ENCODE results near the gene LTB4R2. TPM values are rescaled to one million over a fixed set of nuclear protein-coding genes. Genes with fewer than 3 reads are reported as not detected.

Gene LTB4R2
- total and polyA plus RNA-seq, 2 donors (not counting 1 experiment from before 2014, with no cell fraction given) = 10.7 to 11.7 TPM

GRCh38 chr14:24315807-24316596 lies 6.1 kb downstream of the LTB4R2 start:
- no peak overlapping the region for H3K27ac ChIP-seq (ENCODE audit: low read length in 2 of 2)
- H3K9ac ChIP-seq (ENCODE audit: low read length) = no peak overlapping the region
- ChIA-PET CTCF (no interaction called here), POLR2A (no interaction called here)
- no peaks in the 10 kb centered on the region for H3K79me2 ChIP-seq (ENCODE audit: control insufficient read depth, insufficient read depth, low read length)
- peaks cover 30 to 37% of the 10 kb centered on the region in 2 donors for H3K4me1 ChIP-seq (ENCODE audit: control insufficient read depth in 2 of 2, insufficient read depth in 2 of 2, low read length in 2 of 2)
- no peak for ATAC-seq (ENCODE audit: low read depth)
- H4K20me1 ChIP-seq (ENCODE audit: control insufficient read depth, insufficient read depth, low read length, poor library complexity, severe bottlenecking) = no peaks in the 10 kb centered on the region
- no peak for TF ChIP-seq EZH2 (IDR thresholded peaks at IDR 0.05; ENCODE audit: borderline replicate concordance, insufficient read depth, low read depth, low read length, poor library complexity, severe bottlenecking)
- TF ChIP-seq, protein P1, sequence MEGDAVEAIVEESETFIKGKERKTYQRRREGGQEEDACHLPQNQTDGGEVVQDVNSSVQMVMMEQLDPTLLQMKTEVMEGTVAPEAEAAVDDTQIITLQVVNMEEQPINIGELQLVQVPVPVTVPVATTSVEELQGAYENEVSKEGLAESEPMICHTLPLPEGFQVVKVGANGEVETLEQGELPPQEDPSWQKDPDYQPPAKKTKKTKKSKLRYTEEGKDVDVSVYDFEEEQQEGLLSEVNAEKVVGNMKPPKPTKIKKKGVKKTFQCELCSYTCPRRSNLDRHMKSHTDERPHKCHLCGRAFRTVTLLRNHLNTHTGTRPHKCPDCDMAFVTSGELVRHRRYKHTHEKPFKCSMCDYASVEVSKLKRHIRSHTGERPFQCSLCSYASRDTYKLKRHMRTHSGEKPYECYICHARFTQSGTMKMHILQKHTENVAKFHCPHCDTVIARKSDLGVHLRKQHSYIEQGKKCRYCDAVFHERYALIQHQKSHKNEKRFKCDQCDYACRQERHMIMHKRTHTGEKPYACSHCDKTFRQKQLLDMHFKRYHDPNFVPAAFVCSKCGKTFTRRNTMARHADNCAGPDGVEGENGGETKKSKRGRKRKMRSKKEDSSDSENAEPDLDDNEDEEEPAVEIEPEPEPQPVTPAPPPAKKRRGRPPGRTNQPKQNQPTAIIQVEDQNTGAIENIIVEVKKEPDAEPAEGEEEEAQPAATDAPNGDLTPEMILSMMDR (IDR thresholded peaks at IDR 0.05) = no peak
- Mint-ChIP-seq H3K4me3 (no peak overlapping the region), H3K4me1 (peaks cover 34% of the 10 kb centered on the region), H3K27me3 (peaks cover 11% of the 10 kb centered on the region), H3K9me3 (ENCODE audit: insufficient read depth) (no peaks in the 10 kb centered on the region), H3K27ac (no peak overlapping the region)
- H3K4me3 ChIP-seq (ENCODE audit: control extremely low read depth in 1 of 5, extremely low read depth in 1 of 5, insufficient read depth in 1 of 5, low read depth in 2 of 5, low read length in 4 of 5) = no peak overlapping the region
- intact Hi-C loops (cut with micrococcal nuclease) = no loop called here
- H3K9me3 ChIP-seq (ENCODE audit: control extremely low read depth in 1 of 3, control insufficient read depth in 2 of 3, insufficient read depth in 1 of 3, low read length in 2 of 3) = no peaks in the 10 kb centered on the region
- DNase-seq = no peak
- H2AFZ ChIP-seq (ENCODE audit: insufficient read depth, low read depth, low read length, poor library complexity, severe bottlenecking) = no peak overlapping the region
- H3K4me2 ChIP-seq (replicated peaks; ENCODE audit: low read depth, low read length, poor library complexity, severe bottlenecking) = no peak overlapping the region
- H3K27me3 ChIP-seq (replicated peaks in 1 of 4; ENCODE audit: control extremely low read depth in 1 of 4, control insufficient read depth in 3 of 4, insufficient read depth in 4 of 4, low read length in 3 of 4) = peaks cover 0 to 6% (median 0%) of the 10 kb centered on the region in 4 experiments
- H3K36me3 ChIP-seq (replicated peaks in 1 of 2; ENCODE audit: control extremely low read depth in 1 of 2, control insufficient read depth in 1 of 2, extremely low read depth in 1 of 2, insufficient read depth in 2 of 2, low read length in 1 of 2) = no peaks in the 10 kb centered on the region
- 96% methylated on average over 70 of the region's 70 CpGs for WGBS (ENCODE audit: insufficient coverage)

GRCh38 chr14:24316597-24316950 lies 6.6 kb downstream of the LTB4R2 start:
- Histone ChIP-seq H3K27me3 (replicated peaks in 1 of 4; ENCODE audit: control extremely low read depth in 1 of 4, control insufficient read depth in 3 of 4, insufficient read depth in 4 of 4, low read length in 3 of 4) (peaks cover 0 to 6% (median 0%) of the 10 kb centered on the region in 4 experiments), H4K20me1 (ENCODE audit: control insufficient read depth, insufficient read depth, low read length, poor library complexity, severe bottlenecking) (no peaks in the 10 kb centered on the region), H3K4me1 (ENCODE audit: control insufficient read depth in 2 of 2, insufficient read depth in 2 of 2, low read length in 2 of 2) (peaks cover 27 to 33% of the 10 kb centered on the region in 2 donors), H3K4me3 (ENCODE audit: control extremely low read depth in 1 of 5, extremely low read depth in 1 of 5, insufficient read depth in 1 of 5, low read depth in 2 of 5, low read length in 4 of 5) (no peak overlapping the region), H3K79me2 (ENCODE audit: control insufficient read depth, insufficient read depth, low read length) (no peaks in the 10 kb centered on the region), H3K27ac (ENCODE audit: low read length in 2 of 2) (no peak overlapping the region), H3K9me3 (ENCODE audit: control extremely low read depth in 1 of 3, control insufficient read depth in 2 of 3, insufficient read depth in 1 of 3, low read length in 2 of 3) (no peaks in the 10 kb centered on the region), H2AFZ (ENCODE audit: insufficient read depth, low read depth, low read length, poor library complexity, severe bottlenecking) (no peak overlapping the region), H3K4me2 (replicated peaks; ENCODE audit: low read depth, low read length, poor library complexity, severe bottlenecking) (no peak overlapping the region), H3K9ac (ENCODE audit: low read length) (no peak overlapping the region), H3K36me3 (replicated peaks in 1 of 2; ENCODE audit: control extremely low read depth in 1 of 2, control insufficient read depth in 1 of 2, extremely low read depth in 1 of 2, insufficient read depth in 2 of 2, low read length in 1 of 2) (no peaks in the 10 kb centered on the region)
- CTCF ChIA-PET = no interaction called here
- H3K4me1 Mint-ChIP-seq = peaks cover 34% of the 10 kb centered on the region
- TF ChIP-seq, protein P1 (IDR thresholded peaks at IDR 0.05) = no peak
- no peak for TF ChIP-seq EZH2 (IDR thresholded peaks at IDR 0.05; ENCODE audit: borderline replicate concordance, insufficient read depth, low read depth, low read length, poor library complexity, severe bottlenecking)
- H3K9me3 Mint-ChIP-seq (ENCODE audit: insufficient read depth) = no peaks in the 10 kb centered on the region
- no peak overlapping the region for H3K4me3 Mint-ChIP-seq
- POLR2A ChIA-PET = no interaction called here
- 94% methylated on average over 18 of the region's 18 CpGs for WGBS (ENCODE audit: insufficient coverage)
- DNase-seq = no peak
- H3K27ac Mint-ChIP-seq = no peak overlapping the region
- peaks cover 11% of the 10 kb centered on the region for H3K27me3 Mint-ChIP-seq
- no peak for ATAC-seq (ENCODE audit: low read depth)
- intact Hi-C loops (cut with micrococcal nuclease) = no loop called here

Data from B cell (primary cell).